Liver (tissue), 9 donors: ENCODE data around the gene FHOD1. TPM values are rescaled to one million over a fixed set of nuclear protein-coding genes. Genes with fewer than 3 reads are reported as not detected.

Source experiments
- DNase-seq: peaks from one replicate; pipeline ENCODE4 v3.0.0-alpha.2; 2017; ENCODE audit warnings: low spot score
- H3K27ac ChIP-seq, 2 donors: one replicate each; pipeline ENCODE4 v1.7.0; 2013; ENCODE audit warnings: inconsistent platforms in 2 of 2, low read length in 2 of 2, control low read depth in 1 of 2, low read depth in 1 of 2, mild to moderate bottlenecking in 1 of 2
- H3K27me3 ChIP-seq, 4 donors: one replicate each; pipeline versions ENCODE4 v1.6.1 to v1.7.0; 2013; ENCODE audit warnings: low read length in 3 of 4, inconsistent platforms in 1 of 4, mild to moderate bottlenecking in 1 of 4, moderate library complexity in 1 of 4; ENCODE audit not compliant: control insufficient read depth in 4 of 4, insufficient read depth in 4 of 4
- H3K36me3 ChIP-seq, 4 donors: one replicate each; pipeline versions ENCODE4 v1.6.1 to v1.7.0; 2013; ENCODE audit warnings: low read length in 3 of 4, mild to moderate bottlenecking in 3 of 4, low read depth in 1 of 4, moderate library complexity in 1 of 4; ENCODE audit not compliant: control insufficient read depth in 4 of 4, insufficient read depth in 3 of 4
- H3K4me1 ChIP-seq, 4 donors: one replicate each; pipeline versions ENCODE4 v1.6.1 to v1.7.0; 2013; ENCODE audit warnings: low read length in 3 of 4, mild to moderate bottlenecking in 3 of 4, moderate library complexity in 1 of 4; ENCODE audit not compliant: control insufficient read depth in 4 of 4, insufficient read depth in 4 of 4
- H3K4me3 ChIP-seq, 3 donors: one replicate each; pipeline versions ENCODE4 v1.6.1 to v1.7.0; 2013; ENCODE audit warnings: low read length in 3 of 3, control low read depth in 1 of 3, low read depth in 1 of 3, mild to moderate bottlenecking in 1 of 3
- H3K9ac ChIP-seq, 2 donors: one replicate each; pipeline ENCODE4 v1.7.0; 2013; ENCODE audit warnings: low read length in 2 of 2, mild to moderate bottlenecking in 2 of 2, moderate library complexity in 2 of 2, control low read depth in 1 of 2, low read depth in 1 of 2
- H3K9me3 ChIP-seq, 4 donors: one replicate each; pipeline versions ENCODE4 v1.6.1 to v1.7.0; 2013; ENCODE audit warnings: low read length in 3 of 4; ENCODE audit not compliant: control insufficient read depth in 4 of 4
- ATF3 ChIP-seq: IDR thresholded peaks from 2 replicates; pipeline ENCODE4 v1.6.1; 2016; ENCODE audit warnings: antibody characterized with exemption
- CTCF ChIP-seq: fragments of 150-350 bp; IDR thresholded peaks from 2 replicates; pipeline ENCODE4 v1.5.1; 2017; ENCODE audit warnings: improper control_type of control experiment, low read depth, low read length; ENCODE audit not compliant: missing input control
- FOXA2 ChIP-seq: IDR thresholded peaks from 2 replicates; pipeline ENCODE4 v1.6.1; 2016; ENCODE audit warnings: antibody characterized with exemption
- GABPA ChIP-seq, 2 donors: IDR thresholded peaks in 1 of 2; conservative IDR thresholded peaks in 1 of 2; 2 replicates each; pipeline ENCODE4 v1.6.1; 2016; ENCODE audit warnings: antibody characterized with exemption in 2 of 2, mild to moderate bottlenecking in 1 of 2, moderate library complexity in 1 of 2
- HNF4G ChIP-seq: IDR thresholded peaks from 2 replicates; pipeline ENCODE4 v1.6.1; 2016; ENCODE audit warnings: antibody characterized with exemption
- RAD21 ChIP-seq, 2 donors: IDR thresholded peaks; 2 replicates each; pipeline ENCODE4 v1.6.1; 2016; ENCODE audit warnings: antibody characterized with exemption in 2 of 2, mild to moderate bottlenecking in 2 of 2
- REST ChIP-seq: IDR thresholded peaks from 2 replicates; pipeline ENCODE4 v1.6.1; 2016; ENCODE audit warnings: antibody characterized with exemption, mild to moderate bottlenecking
- RXRA ChIP-seq, 2 donors: IDR thresholded peaks; 2 replicates each; pipeline ENCODE4 v1.6.1; 2017 to 2018; ENCODE audit warnings: antibody characterized with exemption in 2 of 2, mild to moderate bottlenecking in 1 of 2
- TAF1 ChIP-seq: conservative IDR thresholded peaks from 2 replicates; pipeline ENCODE4 v1.6.1; 2016; ENCODE audit warnings: antibody characterized with exemption, mild to moderate bottlenecking
- WGBS: extraction: QIAGEN DNeasy Blood & Tissue Kit; methylation state at CpG from one replicate; pipeline ENCODE4 v1.1.7; 2013; 5-methylcytosine and 5-hydroxymethylcytosine counted together
- polyA plus RNA-seq, 2 donors: library from polyadenylated mRNA; stranded (reverse) in 1 of 2; unstranded in 1 of 2; fragments of 200-250 nt in 1 of 2; fragments of >200 nt in 1 of 2; fragmentation: Nextera tagmentation in 1 of 2; extraction: Ambion mirVana in 1 of 2; gene quantifications; one replicate each; pipeline versions ENCODE4 v1.2.1 to v1.2.3, GENCODE V29; 2013 to 2015
- total RNA-seq, 2 donors: library from RNA; depleted of rRNA; stranded (reverse); fragments of >200 nt; gene quantifications; one replicate each; pipeline ENCODE4 v1.2.3, GENCODE V29; 2014
- TF ChIP-seq, protein P1 (sequence below): IDR thresholded peaks from 2 replicates; pipeline ENCODE4 v1.6.1; 2016; ENCODE audit warnings: antibody characterized with exemption
- donor health status: healthy.
- donor health status: healthy.
- donor health status: healthy.
- donor health status: healthy.
- donor health status: healthy.

Gene FHOD1
- total and polyA plus RNA-seq, 4 donors = 2.2 to 6.4 (median 4.1) TPM

GRCh38 chr16:67200491-67200890 is 46.8 kb downstream of the FHOD1 start:
- no peak for DNase-seq
- H3K4me1 ChIP-seq = peaks cover 0 to 16% (median 6%) of the 10 kb centered on the region in 4 donors
- peaks cover 15 to 55% (median 21%) of the 10 kb centered on the region in 4 donors for H3K36me3 ChIP-seq
- no peak for TF ChIP-seq GABPA (IDR thresholded peaks at IDR 0.05 in 1 of 2, conservative IDR thresholded peaks at IDR 0.05 in 1 of 2)
- TF ChIP-seq RXRA (IDR thresholded peaks at IDR 0.05) = no peak
- TF ChIP-seq, protein P1, sequence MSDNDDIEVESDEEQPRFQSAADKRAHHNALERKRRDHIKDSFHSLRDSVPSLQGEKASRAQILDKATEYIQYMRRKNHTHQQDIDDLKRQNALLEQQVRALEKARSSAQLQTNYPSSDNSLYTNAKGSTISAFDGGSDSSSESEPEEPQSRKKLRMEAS = no peak
- no peak overlapping the region for H3K4me3 ChIP-seq
- H3K27me3 ChIP-seq = no peaks in the 10 kb centered on the region
- no peaks in the 10 kb centered on the region for H3K9me3 ChIP-seq
- H3K27ac ChIP-seq = no peak overlapping the region
- 93% methylated on average over 8 of the region's 8 CpGs for WGBS
- no peak overlapping the region for H3K9ac ChIP-seq

- no peak for TF ChIP-seq TAF1
- peak overlapping the region in 1 of 3 donors; percentile 49 for H3K4me3 ChIP-seq
- peaks cover 19 to 61% (median 23%) of the 10 kb centered on the region in 4 donors for H3K36me3 ChIP-seq
- no peak for DNase-seq
- no peaks in the 10 kb centered on the region for H3K9me3 ChIP-seq
- H3K4me1 ChIP-seq = peaks cover 0 to 16% (median 6%) of the 10 kb centered on the region in 4 donors
- no peak overlapping the region for H3K9ac ChIP-seq
- H3K27ac ChIP-seq = no peak overlapping the region
- WGBS = 36% methylated on average over 22 of the region's 22 CpGs
- no peaks in the 10 kb centered on the region for H3K27me3 ChIP-seq
Measured at GRCh38 chr16:67199808-67200198, 47.5 kb downstream of the FHOD1 start.

- TF ChIP-seq CTCF (peak; percentile 41), HNF4G (no peak)
- peaks cover 0 to 17% (median 6%) of the 10 kb centered on the region in 4 donors for H3K4me1 ChIP-seq
- H3K9me3 ChIP-seq = no peaks in the 10 kb centered on the region
- no peak within 1 kb of the TSS for H3K9ac ChIP-seq
- 28% methylated on average over 61 of the region's 61 CpGs for WGBS
- no peak within 1 kb of the TSS for H3K27ac ChIP-seq
- H3K36me3 ChIP-seq = peaks cover 22 to 64% (median 28%) of the 10 kb centered on the region in 4 donors
- H3K27me3 ChIP-seq = no peaks in the 10 kb centered on the region
- no peak for DNase-seq
- H3K4me3 ChIP-seq = peak within 1 kb of the TSS; percentile 35 to 74 (median 49)
Measured at GRCh38 chr16:67199011-67199807, 48.1 kb downstream of the FHOD1 start, which contains the start of gene ELMO3. Gene ELMO3 (plus strand): TSS chr16:67199131. CDS start chr16:67199327, 196 bp downstream.

GRCh38 chr16:67198238-67198734 is 49.0 kb downstream of the FHOD1 start:
- H3K36me3 ChIP-seq = peaks cover 23 to 60% (median 29%) of the 10 kb centered on the region in 4 donors
- no peak for DNase-seq
- TF ChIP-seq REST (no peak), HNF4G (no peak), GABPA (IDR thresholded peaks at IDR 0.05 in 1 of 2, conservative IDR thresholded peaks at IDR 0.05 in 1 of 2) (no peak), CTCF (peak; percentile 35), RAD21 (IDR thresholded peaks at IDR 0.05) (peak in 1 of 2 donors; percentile 30), ATF3 (no peak), TAF1 (no peak), FOXA2 (no peak)
- 75% methylated on average over 12 of the region's 12 CpGs for WGBS
- H3K9me3 ChIP-seq = no peaks in the 10 kb centered on the region
- H3K9ac ChIP-seq = no peak overlapping the region
- H3K4me1 ChIP-seq = peaks cover 1 to 26% (median 14%) of the 10 kb centered on the region in 4 donors
- H3K27ac ChIP-seq = no peak overlapping the region
- no peak overlapping the region for H3K4me3 ChIP-seq
- no peaks in the 10 kb centered on the region for H3K27me3 ChIP-seq
